ENCODE measurements around the gene RBMS1. TPM values are rescaled to one million over a fixed set of nuclear protein-coding genes. Genes with fewer than 3 reads are reported as not detected.

The RBMS1 gene
- polyA plus RNA-seq, 2 of the 4 experiments (the other 2 are of a cell fraction), result 51.9 to 108 TPM

DNA sequence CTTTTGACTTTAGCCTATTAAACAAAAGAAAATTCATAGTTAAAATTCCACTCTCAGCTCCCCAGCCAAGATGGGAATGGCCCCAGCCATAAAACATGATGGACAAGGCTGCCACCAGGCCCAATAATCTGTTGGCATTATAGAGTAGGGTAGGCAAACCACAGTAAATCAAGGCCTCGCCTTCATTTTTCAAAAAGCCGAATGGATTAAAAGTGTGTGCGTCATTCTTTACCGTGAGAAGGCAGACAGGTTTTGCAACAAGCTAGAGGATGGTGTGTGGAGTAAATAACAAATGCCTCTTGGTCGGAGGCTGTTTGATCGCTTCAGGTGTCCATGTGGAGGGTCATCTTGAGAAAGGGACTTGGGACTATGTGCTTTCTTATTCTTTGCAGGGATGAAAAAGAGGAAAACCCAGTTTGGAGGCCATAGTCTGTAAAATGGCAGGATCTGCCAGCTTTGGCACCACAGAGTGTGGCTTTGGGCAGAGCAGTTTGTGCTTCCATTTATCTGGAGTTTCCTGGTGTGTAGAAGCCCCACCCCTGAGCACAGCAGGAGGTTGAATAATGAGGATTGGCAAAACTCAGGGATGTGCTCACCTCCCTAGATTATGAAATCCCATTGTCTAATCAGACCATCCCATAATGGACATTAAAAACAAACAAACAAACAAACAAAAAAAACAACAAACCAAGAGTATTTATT lies 236.4 kb downstream of the RBMS1 start:
- POLR2A ChIA-PET, result no interaction called here
- peak overlapping the region; percentile 20; the same call in 1 of the 3 replicates for H3K4me2 ChIP-seq
- TF ChIP-seq CEBPB (IDR thresholded peaks at IDR 0.05) (peak in 1 of 2 experiments; percentile 17; a peak in 1 of 4 replicates), JUN (IDR thresholded peaks at IDR 0.05) (0 out of 5 replicates have a peak, but pooled peaks of 1 of the 2 experiments have one; percentile 20), EP300 (IDR thresholded peaks at IDR 0.05) (peak in 1 of 2 experiments; percentile 52; a peak in 1 of 5 replicates), GATA3 (IDR thresholded peaks at IDR 0.05; ENCODE audit: borderline replicate concordance) (no peak), RARB (CRISPR knock-in tag; IDR thresholded peaks at IDR 0.05) (no peak)
- TF ChIP-seq, protein P1, sequence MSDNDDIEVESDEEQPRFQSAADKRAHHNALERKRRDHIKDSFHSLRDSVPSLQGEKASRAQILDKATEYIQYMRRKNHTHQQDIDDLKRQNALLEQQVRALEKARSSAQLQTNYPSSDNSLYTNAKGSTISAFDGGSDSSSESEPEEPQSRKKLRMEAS (IDR thresholded peaks at IDR 0.05), result 0 out of 2 replicates have a peak, but pooled peaks have one; percentile 20
- WGBS (ENCODE audit: missing lambda C conversion rate), result 85% methylated on average over 6 of the region's 6 CpGs
- H3K27ac ChIP-seq, result peak overlapping the region; percentile 33 to 75
- no peak for FAIRE-seq
- no peaks in the 10 kb centered on the region for H3K9me3 ChIP-seq
- H3K4me1 ChIP-seq, result peaks cover 46% of the 10 kb centered on the region
- H3K4me3 ChIP-seq, result no peak overlapping the region
- peak in 1 of 2 experiments; percentile 21; a peak in 3 of 6 replicates for ATAC-seq
- peak in 1 of 2 experiments; percentile 57 for DNase-seq (ENCODE audit: low read depth in 1 of 2, low spot score in 1 of 2)
- CTCF ChIA-PET, result interaction anchor here (0.6 to 8.9 kb wide), 9 partner anchors 9 to 807 kb away, joined by 3 to 65 read pairs (median 4); no protein-coding TSS in a partner anchor

DNA sequence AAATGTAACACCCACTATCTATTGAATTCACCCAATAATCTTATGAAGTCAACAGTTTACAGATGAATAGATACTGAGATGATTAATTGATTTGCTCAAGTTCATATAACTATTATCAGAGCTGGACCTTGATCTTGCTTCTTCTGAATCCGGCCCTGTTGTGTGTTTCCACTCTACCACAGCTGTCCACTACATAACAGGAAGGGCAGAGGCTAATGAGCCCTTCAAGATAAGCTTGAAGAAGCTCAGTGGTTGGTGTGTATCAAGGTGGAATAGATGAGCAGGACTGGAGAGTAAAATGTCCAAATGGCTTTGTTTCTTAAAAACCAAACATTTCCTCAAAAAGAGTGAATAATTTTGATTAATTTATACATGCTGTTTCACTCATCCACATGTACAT lies 237.1 kb downstream of the RBMS1 start:
- FAIRE-seq (no peak), ATAC-seq (no peak), DNase-seq (ENCODE audit: low read depth in 1 of 2, low spot score in 1 of 2) (no peak)
- H3K4me2 ChIP-seq, result peak overlapping the region; percentile 1; the same call in 1 of the 3 replicates
- TF ChIP-seq FOSL2 (IDR thresholded peaks at IDR 0.05), result no peak
- no peak for TF ChIP-seq FOSL2 (CRISPR knock-in tag; IDR thresholded peaks at IDR 0.05)
- no peak for TF ChIP-seq PHF8 (IDR thresholded peaks at IDR 0.05; ENCODE audit: borderline replicate concordance, low read depth)
- no peak for TF ChIP-seq CHD2 (IDR thresholded peaks at IDR 0.05; ENCODE audit: low read length, partially characterized antibody)
- TF ChIP-seq, protein P2, sequence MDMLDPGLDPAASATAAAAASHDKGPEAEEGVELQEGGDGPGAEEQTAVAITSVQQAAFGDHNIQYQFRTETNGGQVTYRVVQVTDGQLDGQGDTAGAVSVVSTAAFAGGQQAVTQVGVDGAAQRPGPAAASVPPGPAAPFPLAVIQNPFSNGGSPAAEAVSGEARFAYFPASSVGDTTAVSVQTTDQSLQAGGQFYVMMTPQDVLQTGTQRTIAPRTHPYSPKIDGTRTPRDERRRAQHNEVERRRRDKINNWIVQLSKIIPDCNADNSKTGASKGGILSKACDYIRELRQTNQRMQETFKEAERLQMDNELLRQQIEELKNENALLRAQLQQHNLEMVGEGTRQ (IDR thresholded peaks at IDR 0.05), result no peak
- TF ChIP-seq KDM5A (IDR thresholded peaks at IDR 0.05), result no peak
- no peak for TF ChIP-seq NFE2L2 (conservative IDR thresholded peaks at IDR 0.05; ENCODE audit: low read length)
- TF ChIP-seq, protein P3, sequence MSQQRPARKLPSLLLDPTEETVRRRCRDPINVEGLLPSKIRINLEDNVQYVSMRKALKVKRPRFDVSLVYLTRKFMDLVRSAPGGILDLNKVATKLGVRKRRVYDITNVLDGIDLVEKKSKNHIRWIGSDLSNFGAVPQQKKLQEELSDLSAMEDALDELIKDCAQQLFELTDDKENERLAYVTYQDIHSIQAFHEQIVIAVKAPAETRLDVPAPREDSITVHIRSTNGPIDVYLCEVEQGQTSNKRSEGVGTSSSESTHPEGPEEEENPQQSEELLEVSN (IDR thresholded peaks at IDR 0.05; ENCODE audit: borderline replicate concordance, low read depth), result no peak
- TF ChIP-seq EP300 (IDR thresholded peaks at IDR 0.05), result no peak
- TF ChIP-seq POLR2AphosphoS2 (conservative IDR thresholded peaks at IDR 0.05; ENCODE audit: low read length), result no peak
- no peak for TF ChIP-seq BHLHE40 (IDR thresholded peaks at IDR 0.05; ENCODE audit: low read depth, low read length)
- no peaks in the 10 kb centered on the region for H3K9me3 ChIP-seq
- POLR2A ChIA-PET, result no interaction called here
- H3K4me1 ChIP-seq, result peaks cover 53% of the 10 kb centered on the region
- CTCF ChIA-PET, result interaction anchor here (2.4 to 8.9 kb wide), 3 partner anchors 15 to 738 kb away, joined by 8 to 65 read pairs (median 16); no protein-coding TSS in a partner anchor
- H3K27ac ChIP-seq, result peak overlapping the region; percentile 48 to 67; a peak in 5 of 6 replicates
- WGBS (ENCODE audit: missing lambda C conversion rate), result 93% methylated on average over 1 of the region's 1 CpG
- H3K4me3 ChIP-seq, result no peak overlapping the region

DNA sequence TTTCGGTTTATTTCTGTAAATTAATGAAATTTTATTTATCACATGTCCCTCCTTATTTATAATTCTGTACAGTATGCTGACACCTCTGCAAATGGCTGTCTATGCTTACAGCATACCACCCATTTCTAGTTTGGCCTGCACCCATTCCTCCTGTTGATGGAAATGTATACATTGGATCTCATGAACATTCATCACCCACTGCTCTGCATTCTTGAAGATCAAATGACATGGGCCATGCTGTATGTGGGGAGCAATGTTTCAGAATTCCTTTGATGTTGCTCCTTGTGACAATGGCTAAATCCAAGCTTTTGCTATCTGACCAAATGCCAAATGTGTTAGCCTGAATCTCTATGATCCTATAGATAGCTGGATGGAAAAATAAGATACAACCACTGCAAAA lies 238.2 kb downstream of the RBMS1 start:
- no peak for ATAC-seq
- no peak overlapping the region for H3K4me2 ChIP-seq
- CTCF ChIA-PET, result interaction anchor here (1.0 to 8.9 kb wide), 6 partner anchors 10 to 739 kb away, joined by 3 to 65 read pairs (median 4); no protein-coding TSS in a partner anchor
- FAIRE-seq, result no peak
- POLR2A ChIA-PET, result no interaction called here
- H3K4me3 ChIP-seq, result no peak overlapping the region
- H3K9me3 ChIP-seq, result no peaks in the 10 kb centered on the region
- TF ChIP-seq EHMT2 (IDR thresholded peaks at IDR 0.05; ENCODE audit: low read depth) (no peak), FOXS1 (CRISPR knock-in tag; IDR thresholded peaks at IDR 0.05) (no peak), HEYL (CRISPR knock-in tag; IDR thresholded peaks at IDR 0.05) (no peak), HOXA7 (CRISPR knock-in tag; IDR thresholded peaks at IDR 0.05) (no peak)
- TF ChIP-seq, protein P1 (IDR thresholded peaks at IDR 0.05), result 0 out of 2 replicates have a peak, but pooled peaks have one; percentile 21
- TF ChIP-seq, protein P4, sequence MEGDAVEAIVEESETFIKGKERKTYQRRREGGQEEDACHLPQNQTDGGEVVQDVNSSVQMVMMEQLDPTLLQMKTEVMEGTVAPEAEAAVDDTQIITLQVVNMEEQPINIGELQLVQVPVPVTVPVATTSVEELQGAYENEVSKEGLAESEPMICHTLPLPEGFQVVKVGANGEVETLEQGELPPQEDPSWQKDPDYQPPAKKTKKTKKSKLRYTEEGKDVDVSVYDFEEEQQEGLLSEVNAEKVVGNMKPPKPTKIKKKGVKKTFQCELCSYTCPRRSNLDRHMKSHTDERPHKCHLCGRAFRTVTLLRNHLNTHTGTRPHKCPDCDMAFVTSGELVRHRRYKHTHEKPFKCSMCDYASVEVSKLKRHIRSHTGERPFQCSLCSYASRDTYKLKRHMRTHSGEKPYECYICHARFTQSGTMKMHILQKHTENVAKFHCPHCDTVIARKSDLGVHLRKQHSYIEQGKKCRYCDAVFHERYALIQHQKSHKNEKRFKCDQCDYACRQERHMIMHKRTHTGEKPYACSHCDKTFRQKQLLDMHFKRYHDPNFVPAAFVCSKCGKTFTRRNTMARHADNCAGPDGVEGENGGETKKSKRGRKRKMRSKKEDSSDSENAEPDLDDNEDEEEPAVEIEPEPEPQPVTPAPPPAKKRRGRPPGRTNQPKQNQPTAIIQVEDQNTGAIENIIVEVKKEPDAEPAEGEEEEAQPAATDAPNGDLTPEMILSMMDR (IDR thresholded peaks at IDR 0.05), result no peak
- peaks cover 55% of the 10 kb centered on the region for H3K4me1 ChIP-seq
- 98% methylated on average over 1 of the region's 1 CpG for WGBS (ENCODE audit: missing lambda C conversion rate)
- DNase-seq (ENCODE audit: low read depth in 1 of 2, low spot score in 1 of 2), result no peak
- H3K27ac ChIP-seq, result peak overlapping the region; percentile 73 to 84; a peak in 4 of 6 replicates
